ENCODE measurements around the gene TTC21A.

DNA sequence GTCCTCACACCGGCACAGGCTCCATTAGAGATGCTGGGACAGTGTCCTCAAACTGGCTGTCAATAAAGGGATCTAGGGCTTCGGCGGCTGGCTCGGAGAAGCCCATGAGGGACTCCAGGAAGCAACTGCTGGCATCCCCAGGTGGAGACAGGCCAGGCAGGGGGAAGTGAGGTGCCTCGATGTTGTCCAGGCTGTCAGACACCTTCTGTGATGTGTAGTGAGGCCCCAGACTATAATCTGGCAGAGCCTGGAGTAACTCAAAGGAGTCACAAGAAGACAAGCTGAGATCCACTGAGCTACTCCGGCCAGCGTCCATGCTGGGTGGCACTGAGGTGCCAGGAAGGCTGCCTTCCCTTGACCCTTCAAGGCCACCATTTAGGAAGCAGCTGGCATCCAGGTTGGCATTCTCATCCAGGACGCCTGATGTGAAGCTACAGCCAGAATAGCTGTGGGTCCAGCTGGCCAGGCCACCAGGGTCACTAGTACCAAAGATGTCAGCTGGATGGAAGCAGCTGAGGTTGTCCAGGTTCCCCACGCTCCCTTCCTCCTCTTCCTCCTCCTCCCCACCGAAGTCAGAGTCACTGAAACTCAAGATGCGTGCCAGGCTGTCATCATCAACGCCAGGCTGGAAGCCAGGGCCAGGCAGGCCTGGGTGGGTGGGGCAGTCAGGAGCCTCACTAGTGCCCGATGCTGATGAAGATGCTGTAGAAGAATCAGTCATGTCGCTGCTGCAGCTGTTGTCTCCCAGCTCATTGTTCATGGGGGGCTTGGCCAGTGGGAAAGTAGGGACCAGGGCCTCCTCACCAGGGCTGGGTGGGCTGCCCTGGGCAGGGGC lies 35.8 kb downstream of the TTC21A start:
- TF ChIP-seq CTCF (IDR thresholded peaks at IDR 0.05; ENCODE audit: borderline replicate concordance, extremely low read depth, low read length, poor library complexity, severe bottlenecking) (no peak), EZH2 (IDR thresholded peaks at IDR 0.05; ENCODE audit: borderline replicate concordance, low read depth, low read length, severe bottlenecking) (no peak)
